NCI-H2227 treated with DMSO at 0.1 percent for 48 hours (cell line): ENCODE data around the gene PCDHA7.
"Not testable (repeated sequence)": the region's sequence is repeated elsewhere in the genome, so short reads cannot be mapped to it uniquely, and the experiment has no call there.

Experiments
- DNase-seq: peaks from one replicate; lab custom pipeline; 2025; lab: John Stamatoyannopoulos, UW

The PCDHA7 gene

GRCh38 chr5:140862441-140863295, 28.6 kb downstream of the PCDHA7 start:
- DNase-seq, result no peak

GRCh38 chr5:140868721-140869554, 34.9 kb downstream of the PCDHA7 start, which contains the start of gene PCDHA11:
TSS of gene PCDHA11 (plus strand) at chr5:140868957. CDS start at chr5:140869104, 147 bp downstream.
- DNase-seq, result no peak

DNA sequence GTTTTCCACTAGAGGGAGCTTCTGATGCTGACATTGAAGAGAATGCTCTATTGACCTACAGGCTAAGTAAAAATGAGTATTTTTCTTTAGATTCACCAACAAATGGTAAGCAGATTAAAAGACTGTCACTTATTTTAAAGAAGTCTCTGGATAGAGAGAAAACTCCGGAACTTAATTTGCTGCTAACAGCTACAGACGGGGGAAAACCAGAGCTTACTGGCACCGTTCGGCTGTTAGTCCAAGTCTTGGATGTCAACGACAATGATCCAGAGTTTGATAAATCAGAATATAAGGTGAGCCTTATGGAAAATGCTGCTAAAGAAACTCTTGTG, 35.5 kb downstream of the PCDHA7 start:
- DNase-seq, result no peak

DNA sequence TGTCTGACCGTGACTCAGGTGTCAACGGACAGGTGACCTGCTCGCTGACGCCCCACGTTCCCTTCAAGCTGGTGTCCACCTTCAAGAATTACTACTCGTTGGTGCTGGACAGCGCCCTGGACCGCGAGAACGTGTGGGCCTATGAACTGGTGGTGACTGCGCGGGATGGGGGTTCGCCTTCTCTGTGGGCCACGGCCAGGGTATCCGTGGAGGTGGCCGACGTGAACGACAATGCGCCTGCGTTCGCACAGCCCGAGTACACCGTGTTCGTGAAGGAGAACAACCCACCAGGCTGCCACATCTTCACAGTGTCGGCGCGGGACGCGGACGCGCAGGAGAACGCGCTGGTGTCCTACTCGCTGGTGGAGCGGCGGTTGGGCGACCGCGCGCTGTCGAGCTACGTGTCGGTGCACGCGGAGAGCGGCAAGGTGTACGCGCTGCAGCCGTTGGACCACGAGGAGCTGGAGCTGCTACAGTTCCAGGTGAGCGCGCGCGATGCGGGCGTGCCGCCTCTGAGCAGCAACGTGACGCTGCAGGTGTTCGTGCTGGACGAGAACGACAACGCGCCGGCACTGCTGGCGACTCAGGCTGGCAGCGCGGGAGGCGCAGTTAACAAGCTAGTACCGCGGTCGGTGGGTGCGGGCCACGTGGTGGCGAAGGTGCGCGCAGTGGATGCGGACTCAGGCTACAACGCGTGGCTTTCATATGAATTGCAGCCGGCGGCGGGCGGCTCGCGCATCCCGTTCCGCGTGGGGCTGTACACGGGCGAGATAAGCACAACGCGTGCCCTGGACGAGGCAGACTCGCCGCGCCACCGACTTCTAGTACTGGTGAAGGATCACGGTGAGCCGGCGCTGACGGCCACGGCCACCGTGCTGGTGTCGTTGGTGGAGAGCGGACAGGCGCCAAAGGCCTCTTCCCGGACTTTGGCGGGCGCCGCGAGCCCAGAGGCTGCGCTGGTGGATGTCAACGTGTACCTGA, 36.4 kb downstream of the PCDHA7 start:
- DNase-seq, result no peak

- no peak for DNase-seq
These were observed 41.3 kb downstream of the PCDHA7 start, which contains the start of gene PCDHA12 for GRCh38 chr5:140875085-140876065. TSS of gene PCDHA12 (plus strand) at chr5:140875308. CDS start at chr5:140875473, 165 bp downstream.

DNA sequence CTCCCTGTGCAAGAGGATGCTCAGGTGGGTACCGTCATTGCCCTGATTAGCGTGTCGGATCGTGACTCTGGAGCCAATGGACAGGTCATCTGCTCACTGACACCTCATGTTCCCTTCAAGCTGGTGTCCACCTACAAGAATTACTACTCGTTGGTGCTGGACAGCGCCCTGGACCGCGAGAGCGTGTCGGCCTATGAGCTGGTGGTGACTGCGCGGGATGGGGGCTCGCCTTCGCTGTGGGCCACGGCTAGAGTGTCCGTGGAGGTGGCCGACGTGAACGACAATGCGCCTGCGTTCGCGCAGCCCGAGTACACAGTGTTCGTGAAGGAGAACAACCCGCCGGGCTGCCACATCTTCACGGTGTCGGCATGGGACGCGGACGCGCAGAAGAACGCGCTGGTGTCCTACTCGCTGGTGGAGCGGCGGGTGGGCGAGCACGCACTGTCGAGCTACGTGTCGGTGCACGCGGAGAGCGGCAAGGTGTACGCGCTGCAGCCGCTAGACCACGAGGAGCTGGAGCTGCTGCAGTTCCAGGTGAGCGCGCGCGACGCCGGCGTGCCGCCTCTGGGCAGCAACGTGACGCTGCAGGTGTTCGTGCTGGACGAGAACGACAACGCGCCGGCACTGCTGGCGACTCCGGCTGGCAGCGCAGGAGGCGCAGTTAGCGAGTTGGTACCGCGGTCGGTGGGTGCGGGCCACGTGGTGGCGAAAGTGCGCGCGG, 42.6 kb downstream of the PCDHA7 start:
- not testable (repeated sequence) for DNase-seq

GRCh38 chr5:140877262-140877581, 43.2 kb downstream of the PCDHA7 start:
- no peak for DNase-seq

GRCh38 chr5:140881889-140882590, 48.0 kb downstream of the PCDHA7 start, which contains the start of gene PCDHA13:
TSS of gene PCDHA13 (plus strand) at chr5:140882124. CDS start at chr5:140882269, 145 bp downstream.
- no peak for DNase-seq

DNA sequence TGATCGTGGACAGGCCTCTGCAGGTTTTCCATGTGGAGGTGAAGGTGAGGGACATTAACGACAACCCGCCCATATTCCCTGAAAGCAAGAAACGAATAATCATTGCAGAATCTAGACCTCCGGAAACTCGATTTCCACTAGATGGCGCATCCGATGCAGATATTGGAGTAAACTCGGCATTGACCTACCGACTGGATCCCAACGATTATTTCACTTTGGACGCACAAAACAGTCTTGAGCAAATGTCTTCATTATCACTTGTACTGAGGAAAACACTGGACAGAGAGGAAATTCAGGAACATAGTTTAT, 48.5 kb downstream of the PCDHA7 start:
- DNase-seq, result no peak

DNA sequence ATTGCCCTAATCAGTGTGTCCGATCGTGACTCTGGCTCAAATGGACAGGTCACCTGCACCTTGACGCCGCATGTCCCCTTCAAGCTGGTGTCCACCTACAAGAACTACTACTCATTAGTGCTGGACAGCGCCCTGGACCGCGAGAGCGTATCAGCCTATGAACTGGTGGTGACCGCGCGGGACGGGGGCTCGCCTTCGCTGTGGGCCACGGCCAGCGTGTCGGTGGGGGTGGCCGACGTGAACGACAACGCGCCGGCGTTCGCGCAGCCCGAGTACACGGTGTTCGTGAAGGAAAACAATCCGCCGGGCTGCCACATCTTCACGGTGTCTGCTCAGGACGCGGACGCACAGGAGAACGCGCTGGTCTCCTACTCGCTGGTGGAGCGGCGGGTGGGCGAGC, 49.3 kb downstream of the PCDHA7 start:
- DNase-seq, result no peak

DNA sequence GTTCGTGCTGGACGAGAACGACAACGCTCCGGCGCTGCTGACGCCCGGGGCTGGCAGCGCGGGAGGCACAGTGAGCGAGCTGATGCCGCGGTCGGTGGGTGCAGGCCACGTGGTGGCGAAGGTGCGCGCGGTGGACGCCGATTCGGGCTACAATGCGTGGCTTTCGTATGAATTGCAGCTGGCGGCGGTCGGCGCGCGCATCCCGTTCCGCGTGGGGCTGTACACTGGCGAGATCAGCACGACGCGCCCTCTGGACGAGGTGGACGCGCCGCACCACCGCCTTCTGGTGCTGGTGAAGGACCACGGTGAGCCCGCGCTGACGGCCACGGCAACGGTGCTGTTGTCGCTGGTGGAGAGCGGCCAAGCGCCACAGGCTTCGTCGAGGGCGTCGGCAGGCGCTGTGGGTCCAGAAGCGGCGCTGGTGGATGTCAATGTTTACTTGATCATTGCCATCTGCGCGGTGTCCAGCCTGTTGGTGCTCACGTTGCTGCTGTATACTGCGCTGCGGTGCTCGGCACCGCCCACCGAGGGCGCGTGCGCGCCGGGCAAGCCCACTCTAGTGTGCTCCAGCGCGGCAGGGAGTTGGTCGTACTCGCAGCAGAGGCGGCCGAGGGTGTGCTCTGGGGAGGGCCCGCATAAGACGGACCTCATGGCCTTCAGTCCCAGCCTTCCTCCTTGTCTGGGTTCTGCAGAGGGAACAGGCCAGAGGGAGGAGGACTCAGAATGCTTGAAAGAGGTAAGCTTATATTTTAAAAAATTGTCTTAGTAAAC, 50.0 kb downstream of the PCDHA7 start:
- DNase-seq, result no peak
